AML-193 (cell line): ENCODE results near the gene THOC1.

ENCODE experiments used
- DNase-seq, 2 experiments: peaks; one replicate each; lab custom pipeline; 2025; lab: John Stamatoyannopoulos, UW

Gene THOC1

GRCh38 chr18:213505-213904 is 54.3 kb downstream of the THOC1 start:
- no peak for DNase-seq

GRCh38 chr18:212780-213179 is 55.1 kb downstream of the THOC1 start:
- no peak for DNase-seq

GRCh38 chr18:211582-211981 is 56.3 kb downstream of the THOC1 start:
- DNase-seq, result no peak

- no peak for DNase-seq
Observed at GRCh38 chr18:210733-211132, 57.1 kb downstream of the THOC1 start.

GRCh38 chr18:210075-210474 is 57.8 kb downstream of the THOC1 start:
- DNase-seq, result no peak

GRCh38 chr18:199768-200167 is 68.1 kb downstream of the THOC1 start:
- no peak for DNase-seq

- no peak for DNase-seq
Observed at GRCh38 chr18:199214-199613, 68.6 kb downstream of the THOC1 start.

GRCh38 chr18:195651-196050 is 72.2 kb downstream of the THOC1 start:
- no peak for DNase-seq

- DNase-seq, result no peak
Observed at GRCh38 chr18:192801-193200, 75.0 kb downstream of the THOC1 start.

- no peak for DNase-seq
Observed at GRCh38 chr18:191725-192124, 76.1 kb downstream of the THOC1 start.

- no peak for DNase-seq
Observed at GRCh38 chr18:189254-189653, 78.6 kb downstream of the THOC1 start.

GRCh38 chr18:183769-184168 is 84.1 kb downstream of the THOC1 start:
- no peak for DNase-seq

GRCh38 chr18:181711-182110 is 86.1 kb downstream of the THOC1 start:
- DNase-seq, result no peak

- DNase-seq, result no peak
Observed at GRCh38 chr18:179499-179898, 88.3 kb downstream of the THOC1 start.

GRCh38 chr18:172361-172760 is 95.5 kb downstream of the THOC1 start:
- no peak for DNase-seq
